Ishikawa (cell line): ENCODE results near the gene ZC3H14.

Experiments used
- EP300 ChIP-seq: IDR thresholded peaks from 2 replicates; pipeline ENCODE4 v1.6.1; 2012; ENCODE audit warnings: borderline replicate concordance
- FOXM1 ChIP-seq: IDR thresholded peaks from 2 replicates; pipeline ENCODE4 v1.6.1; 2012; ENCODE audit warnings: low read depth, borderline replicate concordance
- MAX ChIP-seq: IDR thresholded peaks from 2 replicates; pipeline ENCODE4 v1.6.1; 2012
- REST ChIP-seq: IDR thresholded peaks from 2 replicates; pipeline ENCODE4 v1.6.1; 2012; ENCODE audit warnings: low read depth, mild to moderate bottlenecking

- TF ChIP-seq REST (no peak), FOXM1 (no peak), EP300 (no peak), MAX (no peak)
Observed at GRCh38 chr14:88598097-88598675, 35.3 kb downstream of the ZC3H14 start.
